Endometrial microvascular endothelial cells (primary cell): Measurements from ENCODE around the gene PCDHA10. TPM values are rescaled to one million over a fixed set of nuclear protein-coding genes. Genes with fewer than 3 reads are reported as not detected.
"Not testable (repeated sequence)": the region's sequence is repeated elsewhere in the genome, so short reads cannot be mapped to it uniquely, and the experiment has no call there.

Source experiments
- in situ Hi-C: cut with HindIII; loops from 2 replicates; pipeline ENCODE4 v1.10.0; 2017; ENCODE audit warnings: low sequenced_read_pairs, low pct_unique_long_range_greater_than_20kb; ENCODE audit errors: inconsistent ontology term
- total RNA-seq: library from RNA; depleted of rRNA; stranded (reverse); fragments of >200 nt; gene quantifications from one replicate; pipeline ENCODE4 v1.2.3, GENCODE V29; 2015; ENCODE audit errors: inconsistent ontology term

The PCDHA10 gene
- total RNA-seq, 1 donor from 2014 or later: not detected

GRCh38 chr5:140835622-140836510 is 19.8 kb upstream of the PCDHA10 start:
- in situ Hi-C loops: no loop called here

- in situ Hi-C loops: no loop called here
These were observed 14.4 kb upstream of the PCDHA10 start, which contains the start of gene PCDHA8 for GRCh38 chr5:140840978-140841962. TSS of gene PCDHA8 (plus strand) at chr5:140841187. CDS start at chr5:140841322, 135 bp downstream.

GRCh38 chr5:140842798-140843733 is 12.6 kb upstream of the PCDHA10 start:
- in situ Hi-C loops: no loop called here

GRCh38 chr5:140848139-140849102 is 7.3 kb upstream of the PCDHA10 start, which contains the start of gene PCDHA9:
TSS of gene PCDHA9 (plus strand) at chr5:140848382. CDS start at chr5:140848496, 114 bp downstream.
- in situ Hi-C loops: not testable (repeated sequence)

- in situ Hi-C loops: not testable (repeated sequence)
These were observed 5.7 kb upstream of the PCDHA10 start for GRCh38 chr5:140849831-140850634.

- in situ Hi-C loops: no loop called here
These were observed 1.7 kb downstream of the PCDHA10 start for GRCh38 chr5:140857177-140857986.

- in situ Hi-C loops: no loop called here
These were observed 2.2 kb downstream of the PCDHA10 start for GRCh38 chr5:140857987-140858240.

GRCh38 chr5:140862441-140863295 is 7.0 kb downstream of the PCDHA10 start:
- in situ Hi-C loops: no loop called here

- in situ Hi-C loops: no loop called here
These were observed 13.2 kb downstream of the PCDHA10 start, which contains the start of gene PCDHA11 for GRCh38 chr5:140868721-140869554. TSS of gene PCDHA11 (plus strand) at chr5:140868957. CDS start at chr5:140869104, 147 bp downstream.

- in situ Hi-C loops: no loop called here
These were observed 13.8 kb downstream of the PCDHA10 start for GRCh38 chr5:140869555-140869886.

- in situ Hi-C loops: no loop called here
These were observed 14.8 kb downstream of the PCDHA10 start for GRCh38 chr5:140870221-140871201.

- in situ Hi-C loops: no loop called here
These were observed 19.7 kb downstream of the PCDHA10 start, which contains the start of gene PCDHA12 for GRCh38 chr5:140875085-140876065. TSS of gene PCDHA12 (plus strand) at chr5:140875308. CDS start at chr5:140875473, 165 bp downstream.
